ENCODE measurements around the gene FGF11.

GRCh38 chr17:7425316-7425715 lies 14.0 kb upstream of the FGF11 start, which contains the start of gene SPEM2:
- no peak for TF ChIP-seq EP300 (IDR thresholded peaks at IDR 0.05; ENCODE audit: low read depth)
- no peak for TF ChIP-seq POLR2AphosphoS5 (IDR thresholded peaks at IDR 0.05)
- no peak for TF ChIP-seq POLR2A (IDR thresholded peaks at IDR 0.05)
- TF ChIP-seq CTCF (IDR thresholded peaks at IDR 0.05) = no peak
